Measurements from ENCODE around the gene LRRC47.
"Not testable (repeated sequence)": the region's sequence is repeated elsewhere in the genome, so short reads cannot be mapped to it uniquely, and the experiment has no call there.

Gene LRRC47

DNA sequence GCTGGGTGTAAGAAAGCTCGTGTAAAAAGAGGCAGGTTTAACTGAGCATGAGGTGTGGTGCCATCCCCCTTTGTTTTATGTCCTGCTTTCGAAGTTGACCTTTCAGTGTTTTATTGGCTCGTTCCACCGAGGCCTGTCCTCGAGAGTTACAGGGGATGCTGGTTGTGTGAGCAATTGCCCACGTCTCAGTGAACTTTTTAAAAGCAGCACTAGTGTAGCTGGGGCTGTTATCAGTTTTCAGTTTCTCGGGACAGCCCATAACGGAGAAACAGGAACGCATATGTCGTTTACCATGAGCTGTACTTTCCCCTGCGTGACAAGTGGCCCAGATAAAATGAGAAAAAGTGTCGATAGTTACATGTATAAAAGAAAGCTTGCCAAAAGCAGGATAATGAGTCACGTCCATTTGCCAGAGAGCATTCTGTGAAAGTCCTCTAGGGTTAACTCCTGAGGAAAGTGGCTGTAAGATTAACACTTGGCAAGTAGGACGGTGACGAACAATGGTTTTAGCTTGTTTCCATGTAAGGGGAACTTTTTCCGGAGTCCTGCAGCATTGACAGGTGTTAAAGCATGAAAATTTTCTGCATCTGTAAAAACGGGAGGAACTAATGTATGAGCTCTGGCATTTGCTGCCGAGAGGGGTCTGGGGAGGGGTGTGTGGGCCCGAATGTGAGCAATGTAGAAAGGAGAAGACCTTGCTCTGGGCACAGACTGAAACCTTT is 7.8 kb upstream of the LRRC47 start:
- no peaks in the 10 kb centered on the region for H3K9me2 ChIP-seq (replicated peaks; ENCODE audit: insufficient read depth, low read length)
- no peaks in the 10 kb centered on the region for H3K9me3 ChIP-seq (replicated peaks; ENCODE audit: insufficient read depth, low read length)
- no peak overlapping the region for H3K4me2 ChIP-seq (ENCODE audit: low read depth, low read length)
- TF ChIP-seq EZH2 (optimal IDR thresholded peaks at IDR 0.05; ENCODE audit: low read depth, low read length) (no peak), EZH2phosphoT487 (IDR thresholded peaks at IDR 0.05; ENCODE audit: low read length) (no peak)
- TF ChIP-seq, protein P1, sequence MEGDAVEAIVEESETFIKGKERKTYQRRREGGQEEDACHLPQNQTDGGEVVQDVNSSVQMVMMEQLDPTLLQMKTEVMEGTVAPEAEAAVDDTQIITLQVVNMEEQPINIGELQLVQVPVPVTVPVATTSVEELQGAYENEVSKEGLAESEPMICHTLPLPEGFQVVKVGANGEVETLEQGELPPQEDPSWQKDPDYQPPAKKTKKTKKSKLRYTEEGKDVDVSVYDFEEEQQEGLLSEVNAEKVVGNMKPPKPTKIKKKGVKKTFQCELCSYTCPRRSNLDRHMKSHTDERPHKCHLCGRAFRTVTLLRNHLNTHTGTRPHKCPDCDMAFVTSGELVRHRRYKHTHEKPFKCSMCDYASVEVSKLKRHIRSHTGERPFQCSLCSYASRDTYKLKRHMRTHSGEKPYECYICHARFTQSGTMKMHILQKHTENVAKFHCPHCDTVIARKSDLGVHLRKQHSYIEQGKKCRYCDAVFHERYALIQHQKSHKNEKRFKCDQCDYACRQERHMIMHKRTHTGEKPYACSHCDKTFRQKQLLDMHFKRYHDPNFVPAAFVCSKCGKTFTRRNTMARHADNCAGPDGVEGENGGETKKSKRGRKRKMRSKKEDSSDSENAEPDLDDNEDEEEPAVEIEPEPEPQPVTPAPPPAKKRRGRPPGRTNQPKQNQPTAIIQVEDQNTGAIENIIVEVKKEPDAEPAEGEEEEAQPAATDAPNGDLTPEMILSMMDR (IDR thresholded peaks at IDR 0.05; ENCODE audit: low read length): no peak
- no peaks in the 10 kb centered on the region for H3F3A ChIP-seq (ENCODE audit: insufficient read depth, low read length)
- no peaks in the 10 kb centered on the region for H3K36me3 ChIP-seq (replicated peaks; ENCODE audit: insufficient read depth, low read length)
- peaks cover 50% of the 10 kb centered on the region for H3K27me3 ChIP-seq (replicated peaks; ENCODE audit: insufficient read depth, low read length)
- no peaks in the 10 kb centered on the region for H3K79me2 ChIP-seq (ENCODE audit: low read length)
- no peak overlapping the region for H3K27ac ChIP-seq (ENCODE audit: low read length)
- H3K4me3 ChIP-seq (ENCODE audit: low read length): no peak overlapping the region
- no peak overlapping the region for H3K9ac ChIP-seq (ENCODE audit: low read length)
- no peak overlapping the region for H2AFZ ChIP-seq (ENCODE audit: low read length)
- no peaks in the 10 kb centered on the region for H3K4me1 ChIP-seq (ENCODE audit: low read length)
- H4K20me1 ChIP-seq (ENCODE audit: insufficient read depth, low read length): no peaks in the 10 kb centered on the region
- DNase-seq: no peak

- H3F3A ChIP-seq (ENCODE audit: insufficient read depth, low read length); H3K4me3 ChIP-seq (ENCODE audit: low read length); H3K79me2 ChIP-seq (ENCODE audit: low read length); H3K9me3 ChIP-seq (replicated peaks; ENCODE audit: insufficient read depth, low read length); H3K36me3 ChIP-seq (replicated peaks; ENCODE audit: insufficient read depth, low read length); H3K4me2 ChIP-seq (ENCODE audit: low read depth, low read length); H3K9me2 ChIP-seq (replicated peaks; ENCODE audit: insufficient read depth, low read length); H4K20me1 ChIP-seq (ENCODE audit: insufficient read depth, low read length); H3K9ac ChIP-seq (ENCODE audit: low read length); H3K27ac ChIP-seq (ENCODE audit: low read length); DNase-seq; H3K4me1 ChIP-seq (ENCODE audit: low read length): not testable (repeated sequence)
- H2AFZ ChIP-seq (ENCODE audit: low read length): 0 out of 2 replicates have a peak overlapping the region, but pooled peaks have one; percentile 11
- H3K27me3 ChIP-seq (replicated peaks; ENCODE audit: insufficient read depth, low read length): peaks cover 45% of the 10 kb centered on the region
Observed at GRCh38 chr1:3800795-3801194, 4.5 kb upstream of the LRRC47 start.

GRCh38 chr1:3799976-3800685 is 3.8 kb upstream of the LRRC47 start:
- H3K9me3 ChIP-seq (replicated peaks; ENCODE audit: insufficient read depth, low read length): no peaks in the 10 kb centered on the region
- peaks cover 38% of the 10 kb centered on the region for H3K27me3 ChIP-seq (replicated peaks; ENCODE audit: insufficient read depth, low read length)
- no peaks in the 10 kb centered on the region for H3K9me2 ChIP-seq (replicated peaks; ENCODE audit: insufficient read depth, low read length)
- peaks cover 3% of the 10 kb centered on the region for H3K4me1 ChIP-seq (ENCODE audit: low read length)
- DNase-seq: no peak
- peaks cover 12% of the 10 kb centered on the region for H3K79me2 ChIP-seq (ENCODE audit: low read length)
- H3K27ac ChIP-seq (ENCODE audit: low read length): no peak overlapping the region
- no peak overlapping the region for H3K4me2 ChIP-seq (ENCODE audit: low read depth, low read length)
- H3F3A ChIP-seq (ENCODE audit: insufficient read depth, low read length): no peaks in the 10 kb centered on the region
- H3K9ac ChIP-seq (ENCODE audit: low read length): no peak overlapping the region
- no peaks in the 10 kb centered on the region for H3K36me3 ChIP-seq (replicated peaks; ENCODE audit: insufficient read depth, low read length)
- no peak overlapping the region for H3K4me3 ChIP-seq (ENCODE audit: low read length)
- H2AFZ ChIP-seq (ENCODE audit: low read length): no peak overlapping the region
- H4K20me1 ChIP-seq (ENCODE audit: insufficient read depth, low read length): no peaks in the 10 kb centered on the region
- TF ChIP-seq, protein P1 (IDR thresholded peaks at IDR 0.05; ENCODE audit: low read length): no peak
- TF ChIP-seq EZH2 (optimal IDR thresholded peaks at IDR 0.05; ENCODE audit: low read depth, low read length) (no peak), EZH2phosphoT487 (IDR thresholded peaks at IDR 0.05; ENCODE audit: low read length) (no peak)
